H1 (cell line): ENCODE data around the gene KCNMA1. TPM values are rescaled to one million over a fixed set of nuclear protein-coding genes. Genes with fewer than 3 reads are reported as not detected.

Experiments used
- CTCF ChIA-PET: fragments of 300-600 bp; sonication (Branson Sonifier 250); formaldehyde crosslinking; loops from one replicate; lab custom pipeline; 2021; ENCODE audit not compliant: partially characterized antibody; lab: Charles Lee
- POLR2A ChIA-PET: fragments of 300-600 bp; sonication (Branson Sonifier 250); formaldehyde crosslinking; loops from one replicate; lab custom pipeline; 2021; ENCODE audit warnings: inconsistent platforms; ENCODE audit not compliant: partially characterized antibody; lab: Charles Lee
- DNase-seq, 2 experiments: peaks; one replicate each; pipeline versions ENCODE4 v3.0.0 to v3.0.0-alpha.2; 2010 to 2022; ENCODE audit warnings: low spot score in 2 of 2, low read depth in 1 of 2, mixed read lengths in 1 of 2
- FAIRE-seq: peaks from 2 replicates; lab custom pipeline; 2011; peaks lifted over from hg19 to GRCh38; lab: Jason Lieb, UNC
- H2AFZ ChIP-seq: 2 replicates; pipeline ENCODE4 v1.8.1; 2012; ENCODE audit warnings: low read length, inconsistent platforms
- H2AK5ac ChIP-seq: 2 replicates; pipeline ENCODE4 v1.6.1; 2013; ENCODE audit warnings: low read depth, low read length
- H2BK120ac ChIP-seq: replicated peaks from 2 replicates; pipeline ENCODE3; 2013; ENCODE audit warnings: low read depth, low read length, inconsistent platforms
- H2BK12ac ChIP-seq: 2 replicates; pipeline ENCODE4 v1.6.1; 2013; ENCODE audit warnings: low read depth, low read length
- H2BK15ac ChIP-seq: 2 replicates; pipeline ENCODE4 v1.6.1; 2013; ENCODE audit warnings: low read length
- H2BK20ac ChIP-seq: 2 replicates; pipeline ENCODE4 v1.6.1; 2013; ENCODE audit warnings: low read length
- H2BK5ac ChIP-seq: 2 replicates; pipeline ENCODE4 v1.6.1; 2013; ENCODE audit warnings: low read depth, low read length
- H3K14ac ChIP-seq: 2 replicates; pipeline ENCODE4 v1.6.1; 2013; ENCODE audit warnings: inconsistent platforms; ENCODE audit not compliant: insufficient read length
- H3K18ac ChIP-seq: 2 replicates; pipeline ENCODE4 v1.6.1; 2013; ENCODE audit warnings: low read length; ENCODE audit errors: extremely low read depth
- H3K23ac ChIP-seq: 2 replicates; pipeline ENCODE4 v1.6.1; 2013; ENCODE audit warnings: inconsistent platforms; ENCODE audit not compliant: insufficient read length
- H3K23me2 ChIP-seq: 2 replicates; pipeline ENCODE4 v1.6.1; 2013; ENCODE audit warnings: low read depth, low read length
- H3K27ac ChIP-seq: 2 replicates; pipeline ENCODE4 v1.6.1; 2011; ENCODE audit warnings: low read depth, low read length, inconsistent platforms
- H3K27me3 ChIP-seq, 4 experiments: replicated peaks in 1 of 4; 1 replicate in 1 of 4; 2 replicates in 3 of 4; pipeline versions ENCODE4 v1.6.1 to v1.8.1; 2011 to 2013; ENCODE audit warnings: low read length in 3 of 4, mild to moderate bottlenecking in 3 of 4, inconsistent platforms in 2 of 4, mixed read lengths in 2 of 4, moderate library complexity in 1 of 4; ENCODE audit not compliant: control insufficient read depth in 3 of 4, insufficient read depth in 3 of 4; ENCODE audit errors: extremely low read depth in 1 of 4
- H3K36me3 ChIP-seq, 4 experiments: 2 replicates each; pipeline versions ENCODE4 v1.6.1 to v1.8.1; 2011 to 2013; ENCODE audit warnings: mild to moderate bottlenecking in 4 of 4, low read length in 3 of 4, moderate library complexity in 2 of 4, control low read depth in 1 of 4, inconsistent platforms in 1 of 4; ENCODE audit not compliant: insufficient read depth in 4 of 4, control insufficient read depth in 2 of 4
- H3K4ac ChIP-seq: replicated peaks from 2 replicates; pipeline ENCODE3; 2013; ENCODE audit warnings: low read length, low read depth, mixed read lengths, inconsistent platforms; ENCODE audit not compliant: insufficient read length
- H3K4me1 ChIP-seq, 4 experiments: replicated peaks in 1 of 4; 1 replicate in 1 of 4; 2 replicates in 3 of 4; pipeline versions ENCODE4 v1.6.1 to v1.8.1; 2011 to 2013; ENCODE audit warnings: low read length in 3 of 4, inconsistent platforms in 2 of 4, mixed read lengths in 1 of 4; ENCODE audit not compliant: insufficient read depth in 4 of 4, control insufficient read depth in 3 of 4
- H3K4me2 ChIP-seq, 2 experiments: 2 replicates each; pipeline versions ENCODE4 v1.6.1 to v1.8.1; 2011 to 2013; ENCODE audit warnings: low read depth in 2 of 2, low read length in 2 of 2, control low read depth in 1 of 2, inconsistent platforms in 1 of 2, mild to moderate bottlenecking in 1 of 2; ENCODE audit not compliant: insufficient read depth in 1 of 2
- H3K4me3 ChIP-seq, 4 experiments: fragments of 200-600, 300-600 bp in 1 of 4; sonication (generic), shearing (Covaris generic), sonication (Bioruptor Twin) in 1 of 4; 2 replicates each; pipeline versions ENCODE4 v1.5.1 to v1.8.1; 2011 to 2016; ENCODE audit warnings: low read length in 4 of 4, low read depth in 3 of 4, control low read depth in 2 of 4, inconsistent platforms in 2 of 4, mild to moderate bottlenecking in 2 of 4, mixed read lengths in 1 of 4, moderate library complexity in 1 of 4; ENCODE audit not compliant: insufficient read depth in 2 of 4; ENCODE audit errors: extremely low read depth in 1 of 4
- H3K56ac ChIP-seq: replicated peaks from 2 replicates; pipeline ENCODE3; 2013; ENCODE audit warnings: low read depth, mild to moderate bottlenecking, mixed read lengths, low read length, inconsistent platforms; ENCODE audit not compliant: insufficient read length
- H3K79me1 ChIP-seq: 2 replicates; pipeline ENCODE4 v1.6.1; 2013; ENCODE audit warnings: low read depth, low read length, control low read depth
- H3K79me2 ChIP-seq, 2 experiments: 2 replicates each; pipeline versions ENCODE4 v1.6.1 to v1.8.1; 2012 to 2013; ENCODE audit warnings: low read length in 2 of 2, mild to moderate bottlenecking in 2 of 2, inconsistent platforms in 1 of 2; ENCODE audit not compliant: insufficient read depth in 2 of 2, control insufficient read depth in 1 of 2
- H3K9ac ChIP-seq, 4 experiments: replicated peaks in 1 of 4; 1 replicate in 1 of 4; 2 replicates in 3 of 4; pipeline versions ENCODE4 v1.6.1 to v1.8.1; 2011 to 2013; ENCODE audit warnings: low read depth in 3 of 4, low read length in 3 of 4, control low read depth in 2 of 4, mild to moderate bottlenecking in 2 of 4, moderate library complexity in 2 of 4, inconsistent platforms in 1 of 4; ENCODE audit errors: extremely low read depth in 1 of 4
- H3K9me3 ChIP-seq, 2 experiments: 2 replicates each; pipeline versions ENCODE4 v1.6.1 to v1.8.1; 2012 to 2013; ENCODE audit warnings: mild to moderate bottlenecking in 2 of 2, moderate library complexity in 2 of 2, control low read depth in 1 of 2, inconsistent platforms in 1 of 2, low read depth in 1 of 2, low read length in 1 of 2, mixed read lengths in 1 of 2; ENCODE audit not compliant: insufficient read depth in 2 of 2
- H4K20me1 ChIP-seq, 2 experiments: replicated peaks in 1 of 2; 2 replicates each; pipeline versions ENCODE3 to v1.8.1; 2011 to 2013; ENCODE audit warnings: inconsistent platforms in 2 of 2, low read length in 2 of 2, mild to moderate bottlenecking in 1 of 2; ENCODE audit not compliant: insufficient read depth in 2 of 2, control insufficient read depth in 1 of 2
- H4K5ac ChIP-seq: 2 replicates; pipeline ENCODE4 v1.6.1; 2013; ENCODE audit warnings: low read length, low read depth, mixed read lengths, inconsistent platforms; ENCODE audit not compliant: insufficient read length
- H4K8ac ChIP-seq: 2 replicates; pipeline ENCODE4 v1.8.0; 2013; ENCODE audit warnings: mild to moderate bottlenecking, moderate library complexity, low read length, inconsistent platforms; ENCODE audit not compliant: insufficient read depth; ENCODE audit errors: extremely low read depth
- H4K91ac ChIP-seq: replicated peaks from 2 replicates; pipeline ENCODE3; 2013; ENCODE audit warnings: low read length, mixed read lengths, inconsistent platforms; ENCODE audit not compliant: insufficient read length
- BCL11A ChIP-seq, 2 experiments: IDR thresholded peaks; one replicate each; pipeline ENCODE4 v1.6.1; 2011; ENCODE audit warnings: low read depth in 2 of 2, low read length in 2 of 2, mild to moderate bottlenecking in 2 of 2
- CHD1 ChIP-seq: IDR thresholded peaks from 2 replicates; pipeline ENCODE4 v1.6.1; 2012; ENCODE audit warnings: low read depth, low read length, improper control_type of control experiment
- EGR1 ChIP-seq: IDR thresholded peaks from 2 replicates; pipeline ENCODE4 v1.6.1; 2011; ENCODE audit warnings: low read depth, low read length, borderline replicate concordance
- EZH2 ChIP-seq: fragments of 200-600 bp; sonication (generic); IDR thresholded peaks from 2 replicates; pipeline ENCODE4 v1.7.1; 2012; ENCODE audit warnings: low read depth, mild to moderate bottlenecking, moderate library complexity, low read length, inconsistent platforms; ENCODE audit not compliant: severe bottlenecking
- GTF2F1 ChIP-seq: IDR thresholded peaks from 2 replicates; pipeline ENCODE4 v1.6.1; 2012; ENCODE audit warnings: low read depth, low read length, improper control_type of control experiment, borderline replicate concordance
- MAFK ChIP-seq: IDR thresholded peaks from 2 replicates; pipeline ENCODE4 v1.6.1; 2012; ENCODE audit warnings: low read depth, mild to moderate bottlenecking, improper control_type of control experiment, low read length
- POLR2AphosphoS5 ChIP-seq: IDR thresholded peaks from 2 replicates; pipeline ENCODE4 v1.6.1; 2011; ENCODE audit warnings: low read depth, low read length
- RAD21 ChIP-seq, 2 experiments: IDR thresholded peaks in 1 of 2; conservative IDR thresholded peaks in 1 of 2; 2 replicates each; pipeline ENCODE4 v1.6.1; 2011; ENCODE audit warnings: low read depth in 2 of 2, low read length in 2 of 2, improper control_type of control experiment in 1 of 2, inconsistent platforms in 1 of 2, mild to moderate bottlenecking in 1 of 2, moderate library complexity in 1 of 2
- SAP30 ChIP-seq: fragments of 300-600 bp; sonication (generic); IDR thresholded peaks from 2 replicates; pipeline ENCODE4 v1.7.1; 2012; ENCODE audit warnings: low read length, moderate library complexity, mild to moderate bottlenecking, inconsistent platforms; ENCODE audit not compliant: insufficient read depth, insufficient replicate concordance
- SRF ChIP-seq: IDR thresholded peaks from 2 replicates; pipeline ENCODE4 v1.6.1; 2011; ENCODE audit warnings: mild to moderate bottlenecking, low read depth, low read length, moderate library complexity
- TCF12 ChIP-seq: IDR thresholded peaks from 2 replicates; pipeline ENCODE4 v1.6.1; 2011; ENCODE audit warnings: low read depth, mild to moderate bottlenecking, low read length
- WGBS, 2 experiments: shearing (Covaris generic) in 1 of 2; methylation state at CpG; one replicate each; pipeline versions ENCODE4 v1.1.6 to v1.1.7; 2013 to 2015; ENCODE audit warnings: low lambda C conversion rate in 2 of 2, mixed read lengths in 2 of 2, inconsistent platforms in 1 of 2, low coverage in 1 of 2, missing lambda C conversion rate in 1 of 2; ENCODE audit not compliant: insufficient replicate concordance in 2 of 2, insufficient coverage in 1 of 2, insufficient read length in 1 of 2; ENCODE audit errors: extremely low coverage in 1 of 2, missing lambda C conversion rate in 1 of 2; 5-methylcytosine and 5-hydroxymethylcytosine counted together
- polyA plus RNA-seq, 7 experiments: library from polyadenylated mRNA; depleted of rRNA in 3 of 7; stranded (reverse) in 5 of 7; unstranded in 2 of 7; fragments of >200 nt in 5 of 7; fragments of 200-250 nt in 2 of 7; gene quantifications; 1 replicate in 5 of 7; 2 replicates in 1 of 7; 4 replicates in 1 of 7; pipeline versions ENCODE4 v1.2.1 to v1.2.3, GENCODE V29; 2011 to 2013; ENCODE audit warnings: missing spikeins in 2 of 7, mixed read lengths in 2 of 7
- total RNA-seq: library from RNA; stranded (reverse); fragmentation: NEBNext Ultra II Directional; extraction: Animal tissue kit (Norgen Biotek cat#: 25700); gene quantifications from 2 replicates; pipeline ENCODE4 v1.2.1, GENCODE V29; 2021
- TF ChIP-seq, protein P1 (sequence below): IDR thresholded peaks from 2 replicates; pipeline ENCODE4 v1.6.1; 2012; ENCODE audit warnings: low read length, inconsistent platforms

The KCNMA1 gene
- total and polyA plus RNA-seq, 2 of the 8 experiments (the other 6 are each of a cell fraction or from before 2014, with no cell fraction given), result 10.2 to 11.1 TPM

DNA sequence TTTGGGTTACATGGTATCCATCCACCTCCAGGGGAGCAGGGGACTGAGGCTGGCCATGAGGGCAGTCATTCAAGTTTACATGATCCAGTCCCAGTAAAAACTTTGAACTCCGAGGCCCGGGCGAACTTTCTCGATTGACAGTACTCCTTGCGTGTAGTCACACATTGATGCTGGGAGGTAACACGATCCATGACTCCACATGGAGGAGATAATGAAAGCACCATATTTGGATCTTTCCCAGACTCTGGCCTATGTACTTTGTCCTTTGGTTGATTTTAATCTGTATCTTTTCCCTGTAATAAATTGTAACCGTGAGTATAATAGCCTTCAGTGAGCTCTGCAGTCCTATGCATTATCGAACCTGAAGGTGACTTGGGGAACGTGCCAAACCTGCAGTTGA, 401.6 kb downstream of the KCNMA1 start:
- DNase-seq (no peak), FAIRE-seq (no peak)
- no peaks in the 10 kb centered on the region for H3K36me3 ChIP-seq
- no peaks in the 10 kb centered on the region for H3K23me2 ChIP-seq
- no peak overlapping the region for H3K23ac ChIP-seq
- ChIA-PET POLR2A (no interaction called here), CTCF (no interaction called here)
- no peak overlapping the region for H2BK15ac ChIP-seq
- no peak overlapping the region for H3K4me3 ChIP-seq
- H3K4ac ChIP-seq, result no peak overlapping the region
- no peak overlapping the region for H3K14ac ChIP-seq
- WGBS, 2 experiments, result 97% methylated on average over 9 of the region's 9 CpGs; no CpG with 5 or more reads in 1 of the 2 experiments
- H3K27ac ChIP-seq, result no peak overlapping the region
- no peak overlapping the region for H2AFZ ChIP-seq
- H3K9me3 ChIP-seq, result no peaks in the 10 kb centered on the region; a peak in 1 of 4 replicates
- no peaks in the 10 kb centered on the region for H3K79me2 ChIP-seq
- H2BK12ac ChIP-seq, result no peak overlapping the region
- H2AK5ac ChIP-seq, result no peak overlapping the region
- H4K5ac ChIP-seq, result no peak overlapping the region
- no peaks in the 10 kb centered on the region for H3K4me1 ChIP-seq
- no peak overlapping the region for H3K9ac ChIP-seq
- no peak overlapping the region for H3K4me2 ChIP-seq
- H3K56ac ChIP-seq, result no peak overlapping the region
- H4K20me1 ChIP-seq, result no peaks in the 10 kb centered on the region
- no peak overlapping the region for H2BK20ac ChIP-seq
- H3K79me1 ChIP-seq, result no peaks in the 10 kb centered on the region
- no peaks in the 10 kb centered on the region for H3K27me3 ChIP-seq
- no peak overlapping the region for H3K18ac ChIP-seq
- no peak overlapping the region for H4K91ac ChIP-seq
- H4K8ac ChIP-seq, result no peak overlapping the region
- H2BK120ac ChIP-seq, result no peak overlapping the region
- H2BK5ac ChIP-seq, result no peak overlapping the region
- TF ChIP-seq SRF, result no peak
- TF ChIP-seq MAFK, result no peak
- TF ChIP-seq SAP30, result no peak
- no peak for TF ChIP-seq CHD1
- no peak for TF ChIP-seq EZH2
- no peak for TF ChIP-seq EGR1
- no peak for TF ChIP-seq POLR2AphosphoS5
- TF ChIP-seq, protein P1, sequence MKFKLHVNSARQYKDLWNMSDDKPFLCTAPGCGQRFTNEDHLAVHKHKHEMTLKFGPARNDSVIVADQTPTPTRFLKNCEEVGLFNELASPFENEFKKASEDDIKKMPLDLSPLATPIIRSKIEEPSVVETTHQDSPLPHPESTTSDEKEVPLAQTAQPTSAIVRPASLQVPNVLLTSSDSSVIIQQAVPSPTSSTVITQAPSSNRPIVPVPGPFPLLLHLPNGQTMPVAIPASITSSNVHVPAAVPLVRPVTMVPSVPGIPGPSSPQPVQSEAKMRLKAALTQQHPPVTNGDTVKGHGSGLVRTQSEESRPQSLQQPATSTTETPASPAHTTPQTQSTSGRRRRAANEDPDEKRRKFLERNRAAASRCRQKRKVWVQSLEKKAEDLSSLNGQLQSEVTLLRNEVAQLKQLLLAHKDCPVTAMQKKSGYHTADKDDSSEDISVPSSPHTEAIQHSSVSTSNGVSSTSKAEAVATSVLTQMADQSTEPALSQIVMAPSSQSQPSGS, result no peak
- TF ChIP-seq TCF12, result no peak
- TF ChIP-seq BCL11A (IDR thresholded peaks at IDR 0.05; ENCODE audit: low read depth in 2 of 2, low read length in 2 of 2), result no peak
- TF ChIP-seq GTF2F1, result no peak
- TF ChIP-seq RAD21 (IDR thresholded peaks at IDR 0.05 in 1 of 2, conservative IDR thresholded peaks at IDR 0.05 in 1 of 2; ENCODE audit: low read depth in 2 of 2, low read length in 2 of 2), result no peak
